Measurements from ENCODE around the gene CRIP2.

GRCh38 chr14:105527826-105528585 lies 53.4 kb downstream of the CRIP2 start:
- peak; percentile 81 for TF ChIP-seq CTCF (IDR thresholded peaks at IDR 0.05; ENCODE audit: poor library complexity, severe bottlenecking)
- TF ChIP-seq RAD21 (conservative IDR thresholded peaks at IDR 0.05) = peak; percentile 78

Measured in neural cell (in vitro differentiated cells).